Lower leg skin (tissue), 3 donors: Measurements from ENCODE around the gene C1QTNF9B.

ENCODE experiments used
- POLR2A ChIP-seq, 2 donors: fragments of 450-650 bp; IDR thresholded peaks; one replicate each; pipeline ENCODE4 v1.6.1; 2016 to 2017; ENCODE audit warnings: antibody characterized with exemption in 2 of 2, mild to moderate bottlenecking in 1 of 2, moderate library complexity in 1 of 2
- TF ChIP-seq, protein P1 (sequence below), 3 donors: fragments of 450-650 bp; IDR thresholded peaks; one replicate each; pipeline ENCODE4 v1.5.1; 2016; ENCODE audit warnings: antibody characterized with exemption in 3 of 3, mild to moderate bottlenecking in 3 of 3, moderate library complexity in 2 of 3

DNA sequence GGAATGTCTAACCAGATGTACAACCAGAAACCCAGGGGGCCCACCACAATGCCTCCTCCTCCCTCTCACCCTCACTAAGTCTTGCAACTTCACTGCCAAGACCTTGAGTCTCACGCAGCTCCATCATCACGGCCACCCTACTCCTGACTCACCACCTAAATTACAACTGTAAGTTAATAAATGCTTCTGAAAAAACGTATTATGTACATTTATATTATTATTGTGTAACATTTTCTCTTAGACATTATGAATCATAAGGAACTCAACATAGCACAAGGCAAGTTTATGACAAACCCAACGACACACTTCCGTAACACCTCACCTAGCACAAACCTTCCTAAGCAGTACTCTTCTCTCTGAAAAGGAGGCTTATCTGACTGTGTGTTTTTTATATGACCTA, 28.8 kb downstream of the C1QTNF9B start:
- TF ChIP-seq, protein P1, sequence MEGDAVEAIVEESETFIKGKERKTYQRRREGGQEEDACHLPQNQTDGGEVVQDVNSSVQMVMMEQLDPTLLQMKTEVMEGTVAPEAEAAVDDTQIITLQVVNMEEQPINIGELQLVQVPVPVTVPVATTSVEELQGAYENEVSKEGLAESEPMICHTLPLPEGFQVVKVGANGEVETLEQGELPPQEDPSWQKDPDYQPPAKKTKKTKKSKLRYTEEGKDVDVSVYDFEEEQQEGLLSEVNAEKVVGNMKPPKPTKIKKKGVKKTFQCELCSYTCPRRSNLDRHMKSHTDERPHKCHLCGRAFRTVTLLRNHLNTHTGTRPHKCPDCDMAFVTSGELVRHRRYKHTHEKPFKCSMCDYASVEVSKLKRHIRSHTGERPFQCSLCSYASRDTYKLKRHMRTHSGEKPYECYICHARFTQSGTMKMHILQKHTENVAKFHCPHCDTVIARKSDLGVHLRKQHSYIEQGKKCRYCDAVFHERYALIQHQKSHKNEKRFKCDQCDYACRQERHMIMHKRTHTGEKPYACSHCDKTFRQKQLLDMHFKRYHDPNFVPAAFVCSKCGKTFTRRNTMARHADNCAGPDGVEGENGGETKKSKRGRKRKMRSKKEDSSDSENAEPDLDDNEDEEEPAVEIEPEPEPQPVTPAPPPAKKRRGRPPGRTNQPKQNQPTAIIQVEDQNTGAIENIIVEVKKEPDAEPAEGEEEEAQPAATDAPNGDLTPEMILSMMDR (IDR thresholded peaks at IDR 0.05), result no peak
- no peak for TF ChIP-seq POLR2A (IDR thresholded peaks at IDR 0.05)
